ENCODE measurements around the gene AUTS2.

Gene AUTS2

DNA sequence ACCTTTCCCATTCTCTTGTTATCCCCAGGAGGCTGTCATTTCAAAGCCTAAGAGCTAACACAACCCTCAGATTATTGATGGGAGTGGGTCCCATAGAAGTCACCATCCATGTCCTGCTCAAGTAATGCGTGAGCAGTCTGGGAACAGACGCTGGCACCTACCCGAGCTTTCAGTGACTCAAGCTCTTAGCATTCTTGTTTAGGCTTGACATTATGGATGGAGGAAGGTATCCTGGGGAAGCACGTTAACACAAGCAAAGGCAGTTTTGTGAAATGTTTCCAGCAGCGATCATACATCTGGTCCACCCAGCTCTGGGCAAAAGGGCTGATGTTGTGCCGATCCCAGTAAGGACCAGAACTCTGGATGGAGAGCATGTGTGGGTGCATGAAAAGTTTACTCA, 30.0 kb upstream of the AUTS2 start:
- no peaks in the 10 kb centered on the region for H3K79me2 ChIP-seq (ENCODE audit: insufficient read depth, low read length)
- TF ChIP-seq, protein P1, sequence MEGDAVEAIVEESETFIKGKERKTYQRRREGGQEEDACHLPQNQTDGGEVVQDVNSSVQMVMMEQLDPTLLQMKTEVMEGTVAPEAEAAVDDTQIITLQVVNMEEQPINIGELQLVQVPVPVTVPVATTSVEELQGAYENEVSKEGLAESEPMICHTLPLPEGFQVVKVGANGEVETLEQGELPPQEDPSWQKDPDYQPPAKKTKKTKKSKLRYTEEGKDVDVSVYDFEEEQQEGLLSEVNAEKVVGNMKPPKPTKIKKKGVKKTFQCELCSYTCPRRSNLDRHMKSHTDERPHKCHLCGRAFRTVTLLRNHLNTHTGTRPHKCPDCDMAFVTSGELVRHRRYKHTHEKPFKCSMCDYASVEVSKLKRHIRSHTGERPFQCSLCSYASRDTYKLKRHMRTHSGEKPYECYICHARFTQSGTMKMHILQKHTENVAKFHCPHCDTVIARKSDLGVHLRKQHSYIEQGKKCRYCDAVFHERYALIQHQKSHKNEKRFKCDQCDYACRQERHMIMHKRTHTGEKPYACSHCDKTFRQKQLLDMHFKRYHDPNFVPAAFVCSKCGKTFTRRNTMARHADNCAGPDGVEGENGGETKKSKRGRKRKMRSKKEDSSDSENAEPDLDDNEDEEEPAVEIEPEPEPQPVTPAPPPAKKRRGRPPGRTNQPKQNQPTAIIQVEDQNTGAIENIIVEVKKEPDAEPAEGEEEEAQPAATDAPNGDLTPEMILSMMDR (IDR thresholded peaks at IDR 0.05; ENCODE audit: insufficient read depth, low read length, poor library complexity, severe bottlenecking), result no peak
- TF ChIP-seq EZH2phosphoT487 (conservative IDR thresholded peaks at IDR 0.05; ENCODE audit: low read length), result no peak
- no peaks in the 10 kb centered on the region for H3K9me3 ChIP-seq (ENCODE audit: insufficient read depth, low read length)
- H3K4me3 ChIP-seq (ENCODE audit: insufficient read depth, low read length, poor library complexity, severe bottlenecking), result no peak overlapping the region
- no peak overlapping the region for H3K4me2 ChIP-seq (ENCODE audit: low read depth, low read length, poor library complexity, severe bottlenecking)
- no peaks in the 10 kb centered on the region for H3K9me2 ChIP-seq (replicated peaks; ENCODE audit: insufficient read depth, low read length)
- no peaks in the 10 kb centered on the region for H4K20me1 ChIP-seq (ENCODE audit: low read depth, low read length)
- H3K27ac ChIP-seq (ENCODE audit: low read depth, low read length), result no peak overlapping the region
- no peaks in the 10 kb centered on the region for H3K27me3 ChIP-seq (ENCODE audit: low read length)
- H3K9ac ChIP-seq (ENCODE audit: low read length), result no peak overlapping the region
- H3F3A ChIP-seq (ENCODE audit: insufficient read depth), result no peaks in the 10 kb centered on the region
- H3K36me3 ChIP-seq (ENCODE audit: low read length), result no peaks in the 10 kb centered on the region
- H2AFZ ChIP-seq (ENCODE audit: low read depth, low read length, severe bottlenecking), result no peak overlapping the region

DNA sequence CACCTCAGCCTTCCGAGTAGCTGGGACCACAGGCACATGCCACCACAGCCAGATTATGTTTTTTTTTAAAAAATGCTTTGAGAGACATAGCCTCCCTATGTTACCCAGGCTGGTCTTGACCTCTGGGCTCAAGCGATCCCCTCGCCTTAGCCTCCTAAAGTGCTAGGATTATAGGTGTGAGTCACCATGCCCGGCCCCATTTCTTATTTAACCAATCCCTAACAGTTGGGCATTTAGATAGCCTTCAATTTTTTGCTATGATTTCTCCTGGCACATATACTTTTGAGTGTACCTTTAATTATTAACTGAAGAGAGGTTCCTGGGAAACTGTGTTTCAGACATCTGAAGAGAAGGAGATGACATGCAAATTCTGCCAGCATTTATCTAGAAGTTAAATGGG, 22.6 kb upstream of the AUTS2 start:
- no peak for TF ChIP-seq EZH2phosphoT487 (conservative IDR thresholded peaks at IDR 0.05; ENCODE audit: low read length)
- TF ChIP-seq, protein P1 (IDR thresholded peaks at IDR 0.05; ENCODE audit: insufficient read depth, low read length, poor library complexity, severe bottlenecking), result no peak
- Histone ChIP-seq H3K27ac (ENCODE audit: low read depth, low read length) (no peak overlapping the region), H4K20me1 (ENCODE audit: low read depth, low read length) (no peaks in the 10 kb centered on the region), H3K4me2 (ENCODE audit: low read depth, low read length, poor library complexity, severe bottlenecking) (no peak overlapping the region), H3K9me2 (replicated peaks; ENCODE audit: insufficient read depth, low read length) (no peaks in the 10 kb centered on the region), H2AFZ (ENCODE audit: low read depth, low read length, severe bottlenecking) (no peak overlapping the region), H3K9me3 (ENCODE audit: insufficient read depth, low read length) (no peaks in the 10 kb centered on the region), H3F3A (ENCODE audit: insufficient read depth) (no peaks in the 10 kb centered on the region), H3K36me3 (ENCODE audit: low read length) (no peaks in the 10 kb centered on the region), H3K4me3 (ENCODE audit: insufficient read depth, low read length, poor library complexity, severe bottlenecking) (no peak overlapping the region), H3K27me3 (ENCODE audit: low read length) (no peaks in the 10 kb centered on the region), H3K79me2 (ENCODE audit: insufficient read depth, low read length) (no peaks in the 10 kb centered on the region), H3K9ac (ENCODE audit: low read length) (no peak overlapping the region)

DNA sequence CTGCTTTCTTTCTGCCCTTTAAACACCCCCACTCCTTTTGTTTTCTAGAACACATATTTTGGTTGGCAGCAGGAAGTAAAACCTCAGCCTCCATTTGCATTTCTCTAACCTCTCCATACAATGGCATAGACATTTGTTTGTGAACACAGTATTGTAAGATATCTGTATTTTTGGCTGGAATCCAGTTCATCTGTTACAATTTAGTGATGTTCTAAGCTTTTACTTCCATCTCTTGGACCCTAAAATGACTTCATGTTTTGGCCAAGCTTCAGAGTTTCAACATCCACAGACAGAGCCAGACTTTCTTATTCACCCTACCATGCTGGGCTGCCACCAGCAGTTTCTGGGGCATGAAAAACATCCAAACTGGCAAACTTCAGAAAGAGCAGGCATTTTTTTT, 21.1 kb upstream of the AUTS2 start:
- Histone ChIP-seq H3F3A (ENCODE audit: insufficient read depth) (no peaks in the 10 kb centered on the region), H3K27me3 (ENCODE audit: low read length) (no peaks in the 10 kb centered on the region), H3K79me2 (ENCODE audit: insufficient read depth, low read length) (no peaks in the 10 kb centered on the region), H3K4me2 (ENCODE audit: low read depth, low read length, poor library complexity, severe bottlenecking) (no peak overlapping the region), H2AFZ (ENCODE audit: low read depth, low read length, severe bottlenecking) (peak overlapping the region; percentile 0), H3K36me3 (ENCODE audit: low read length) (no peaks in the 10 kb centered on the region), H4K20me1 (ENCODE audit: low read depth, low read length) (no peaks in the 10 kb centered on the region), H3K4me3 (ENCODE audit: insufficient read depth, low read length, poor library complexity, severe bottlenecking) (no peak overlapping the region), H3K9me2 (replicated peaks; ENCODE audit: insufficient read depth, low read length) (no peaks in the 10 kb centered on the region), H3K9me3 (ENCODE audit: insufficient read depth, low read length) (no peaks in the 10 kb centered on the region), H3K27ac (ENCODE audit: low read depth, low read length) (no peak overlapping the region), H3K9ac (ENCODE audit: low read length) (no peak overlapping the region)
- TF ChIP-seq, protein P1 (IDR thresholded peaks at IDR 0.05; ENCODE audit: insufficient read depth, low read length, poor library complexity, severe bottlenecking), result no peak
- TF ChIP-seq EZH2phosphoT487 (conservative IDR thresholded peaks at IDR 0.05; ENCODE audit: low read length), result no peak

All from SU-DHL-6 (cell line).